ENCODE data around the gene PDE4A. TPM values are rescaled to one million over a fixed set of nuclear protein-coding genes. Genes with fewer than 3 reads are reported as not detected.
"Not testable (repeated sequence)": the region's sequence is repeated elsewhere in the genome, so short reads cannot be mapped to it uniquely, and the experiment has no call there.

PDE4A gene
- total RNA-seq, 1 experiment from 2014 or later = 3.1 TPM

DNA sequence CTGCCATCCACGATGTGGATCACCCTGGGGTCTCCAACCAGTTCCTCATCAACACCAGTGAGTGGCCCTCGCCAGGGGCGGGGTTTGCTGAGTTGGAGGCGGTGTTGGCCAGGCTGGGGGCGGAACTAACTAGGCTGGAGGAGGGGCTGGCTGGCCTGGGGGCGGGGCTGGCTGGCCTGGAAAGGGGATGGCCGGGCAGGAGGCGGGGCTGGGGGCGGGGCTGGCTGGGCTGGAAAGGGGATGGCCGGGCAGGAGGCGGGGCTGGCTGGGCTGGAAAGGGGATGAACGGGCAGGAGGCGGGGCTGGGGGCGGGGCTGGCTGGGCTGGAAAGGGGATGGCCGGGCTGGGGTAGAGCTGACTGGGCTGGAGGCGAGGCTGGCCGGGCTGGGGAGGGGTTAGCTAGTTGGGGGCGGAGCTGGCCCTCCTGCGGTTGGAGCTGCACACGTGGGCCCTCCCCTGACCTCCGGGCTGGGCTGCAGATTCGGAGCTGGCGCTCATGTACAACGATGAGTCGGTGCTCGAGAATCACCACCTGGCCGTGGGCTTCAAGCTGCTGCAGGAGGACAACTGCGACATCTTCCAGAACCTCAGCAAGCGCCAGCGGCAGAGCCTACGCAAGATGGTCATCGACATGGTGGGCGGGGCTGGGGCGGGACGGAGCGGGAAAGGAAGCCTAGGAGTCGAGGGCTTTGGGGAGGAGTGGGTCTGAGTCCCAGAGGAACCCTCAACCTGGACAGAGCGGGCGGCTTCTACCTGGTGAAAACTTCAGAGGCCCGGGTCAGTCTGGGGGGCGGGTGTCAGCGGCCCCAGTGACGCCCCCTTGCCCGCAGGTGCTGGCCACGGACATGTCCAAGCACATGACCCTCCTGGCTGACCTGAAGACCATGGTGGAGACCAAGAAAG, 41.0 kb downstream of the PDE4A start:
- POLR2A ChIA-PET (ENCODE audit: unreplicated experiment) = interaction anchor here (0.6 to 0.7 kb wide), 3 partner anchors 47 to 886 kb away, joined by 3 to 7 read pairs (median 4); no protein-coding TSS in a partner anchor
- CTCF ChIA-PET = interaction anchor here (0.5 to 0.8 kb wide), 6 partner anchors 11 to 357 kb away, joined by 3 to 13 read pairs (median 8); no protein-coding TSS in a partner anchor
- no TSS peak for BruUV-seq (replicated peaks)
- Histone ChIP-seq H3K4me2 (ENCODE audit: low read length) (peak overlapping the region; percentile 74), H3K4me3 (ENCODE audit: low read length) (peak overlapping the region; percentile 47; the same call in 1 of the 2 replicates), H3F3A (ENCODE audit: low read length, unreplicated experiment) (no peaks in the 10 kb centered on the region), H3K27ac (ENCODE audit: low read length) (no peak overlapping the region), H3K9me2 (replicated peaks; ENCODE audit: low read length) (no peaks in the 10 kb centered on the region), H3K79me2 (ENCODE audit: low read length) (no peaks in the 10 kb centered on the region), H3K36me3 (ENCODE audit: low read depth, low read length) (no peaks in the 10 kb centered on the region), H3K9me3 (ENCODE audit: low read length) (no peaks in the 10 kb centered on the region), H3K4me1 (ENCODE audit: insufficient read depth, low read length) (0 out of 2 replicates have a peak, but pooled peaks cover 5% of the 10 kb centered on the region), H3K27me3 (ENCODE audit: low read length) (no peaks in the 10 kb centered on the region), H3K9ac (ENCODE audit: low read length) (no peak overlapping the region), H2AFZ (ENCODE audit: low read length) (peak overlapping the region; percentile 82), H4K20me1 (ENCODE audit: low read length) (no peaks in the 10 kb centered on the region)
- intact Hi-C loops (cut with micrococcal nuclease) = no loop called here
- DNase-seq = peak; percentile 94
- ATAC-seq = peak; percentile 100
- TF ChIP-seq, protein P1, sequence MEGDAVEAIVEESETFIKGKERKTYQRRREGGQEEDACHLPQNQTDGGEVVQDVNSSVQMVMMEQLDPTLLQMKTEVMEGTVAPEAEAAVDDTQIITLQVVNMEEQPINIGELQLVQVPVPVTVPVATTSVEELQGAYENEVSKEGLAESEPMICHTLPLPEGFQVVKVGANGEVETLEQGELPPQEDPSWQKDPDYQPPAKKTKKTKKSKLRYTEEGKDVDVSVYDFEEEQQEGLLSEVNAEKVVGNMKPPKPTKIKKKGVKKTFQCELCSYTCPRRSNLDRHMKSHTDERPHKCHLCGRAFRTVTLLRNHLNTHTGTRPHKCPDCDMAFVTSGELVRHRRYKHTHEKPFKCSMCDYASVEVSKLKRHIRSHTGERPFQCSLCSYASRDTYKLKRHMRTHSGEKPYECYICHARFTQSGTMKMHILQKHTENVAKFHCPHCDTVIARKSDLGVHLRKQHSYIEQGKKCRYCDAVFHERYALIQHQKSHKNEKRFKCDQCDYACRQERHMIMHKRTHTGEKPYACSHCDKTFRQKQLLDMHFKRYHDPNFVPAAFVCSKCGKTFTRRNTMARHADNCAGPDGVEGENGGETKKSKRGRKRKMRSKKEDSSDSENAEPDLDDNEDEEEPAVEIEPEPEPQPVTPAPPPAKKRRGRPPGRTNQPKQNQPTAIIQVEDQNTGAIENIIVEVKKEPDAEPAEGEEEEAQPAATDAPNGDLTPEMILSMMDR (conservative IDR thresholded peaks at IDR 0.05; ENCODE audit: low read depth, low read length) = no peak
- TF ChIP-seq EZH2phosphoT487 (IDR thresholded peaks at IDR 0.05; ENCODE audit: borderline replicate concordance, low read length) (no peak), EZH2 (IDR thresholded peaks at IDR 0.05; ENCODE audit: low read length, unreplicated experiment) (no peak)

DNA sequence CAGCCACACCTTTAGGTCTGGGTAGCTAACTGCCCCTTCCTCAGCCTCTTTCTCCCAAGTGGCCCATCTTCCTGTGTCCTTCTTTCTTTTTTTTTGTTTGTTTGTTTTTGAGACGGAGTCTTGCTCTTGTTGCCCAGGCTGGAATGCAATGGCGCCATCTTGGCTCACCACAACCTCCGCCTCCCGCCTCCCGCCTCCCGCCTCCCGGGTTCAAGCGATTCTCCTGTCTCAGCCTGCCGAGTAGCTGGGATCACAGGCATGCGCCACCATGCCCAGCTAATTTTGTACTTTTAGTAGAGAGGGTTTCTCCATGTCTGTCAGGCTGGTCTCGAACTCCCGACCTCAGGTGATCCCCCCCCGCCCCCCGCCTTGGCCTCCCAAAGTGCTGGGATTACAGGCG, 41.7 kb downstream of the PDE4A start:
- intact Hi-C loops (cut with micrococcal nuclease); DNase-seq; H4K20me1 ChIP-seq (ENCODE audit: low read length); H3K9ac ChIP-seq (ENCODE audit: low read length); H3F3A ChIP-seq (ENCODE audit: low read length, unreplicated experiment); BruUV-seq (replicated peaks); H3K27ac ChIP-seq (ENCODE audit: low read length); H3K79me2 ChIP-seq (ENCODE audit: low read length); H3K36me3 ChIP-seq (ENCODE audit: low read depth, low read length); H3K4me3 ChIP-seq (ENCODE audit: low read length); ATAC-seq; CTCF ChIA-PET; H3K9me2 ChIP-seq (replicated peaks; ENCODE audit: low read length); H3K9me3 ChIP-seq (ENCODE audit: low read length); H3K27me3 ChIP-seq (ENCODE audit: low read length); H3K4me1 ChIP-seq (ENCODE audit: insufficient read depth, low read length): not testable (repeated sequence)
- peak overlapping the region; percentile 82; the same call in 1 of the 2 replicates for H2AFZ ChIP-seq (ENCODE audit: low read length)
- peak overlapping the region; percentile 74 for H3K4me2 ChIP-seq (ENCODE audit: low read length)
- POLR2A ChIA-PET (ENCODE audit: unreplicated experiment) = interaction anchor here (0.7 kb wide), 1 partner anchor 48 kb away, joined by 3 read pairs; no protein-coding TSS in a partner anchor

DNA sequence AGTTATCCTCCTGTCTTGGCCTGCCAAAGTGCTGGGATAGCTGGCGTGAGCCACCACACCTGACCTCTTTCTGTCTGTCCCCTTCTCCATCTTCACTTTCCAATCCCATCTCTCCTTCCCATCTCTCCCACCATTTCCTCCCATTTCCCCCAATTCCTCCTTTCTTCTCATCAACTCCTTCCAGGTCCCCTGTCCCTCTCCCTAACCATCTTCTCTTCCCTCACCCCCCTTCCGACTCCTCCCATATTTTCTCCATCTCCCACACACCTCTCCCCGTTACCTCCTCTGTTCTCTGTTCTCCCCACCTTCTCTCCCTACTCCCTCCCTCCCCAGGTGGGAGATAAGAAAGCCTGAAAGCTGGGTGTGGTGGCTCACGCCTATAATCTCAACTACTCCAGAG, 42.2 kb downstream of the PDE4A start:
- CTCF ChIA-PET = no interaction called here
- no peaks in the 10 kb centered on the region for H3K79me2 ChIP-seq (ENCODE audit: low read length)

More for the DNA sequence above, 42.2 kb downstream of the PDE4A start:
- H3F3A ChIP-seq (ENCODE audit: low read length, unreplicated experiment) = no peaks in the 10 kb centered on the region
- POLR2A ChIA-PET (ENCODE audit: unreplicated experiment) = no interaction called here
- H3K36me3 ChIP-seq (ENCODE audit: low read depth, low read length) = no peaks in the 10 kb centered on the region
- H4K20me1 ChIP-seq (ENCODE audit: low read length) = no peaks in the 10 kb centered on the region
- no peak for TF ChIP-seq EZH2 (IDR thresholded peaks at IDR 0.05; ENCODE audit: low read length, unreplicated experiment)
- no peak for TF ChIP-seq EZH2phosphoT487 (IDR thresholded peaks at IDR 0.05; ENCODE audit: borderline replicate concordance, low read length)
- TF ChIP-seq, protein P1 (conservative IDR thresholded peaks at IDR 0.05; ENCODE audit: low read depth, low read length) = no peak
- no peaks in the 10 kb centered on the region for H3K27me3 ChIP-seq (ENCODE audit: low read length)
- H3K27ac ChIP-seq (ENCODE audit: low read length) = no peak overlapping the region
- no TSS peak for BruUV-seq (replicated peaks)
- H3K9me2 ChIP-seq (replicated peaks; ENCODE audit: low read length) = no peaks in the 10 kb centered on the region
- intact Hi-C loops (cut with micrococcal nuclease) = no loop called here
- no peak overlapping the region for H3K4me3 ChIP-seq (ENCODE audit: low read length)
- no peak overlapping the region for H3K9ac ChIP-seq (ENCODE audit: low read length)
- no peaks in the 10 kb centered on the region for H3K9me3 ChIP-seq (ENCODE audit: low read length)
- no peak overlapping the region for H3K4me2 ChIP-seq (ENCODE audit: low read length)
- DNase-seq (no peak), ATAC-seq (no peak)
- 0 out of 2 replicates have a peak, but pooled peaks cover 5% of the 10 kb centered on the region for H3K4me1 ChIP-seq (ENCODE audit: insufficient read depth, low read length)
- no peak overlapping the region for H2AFZ ChIP-seq (ENCODE audit: low read length)
